Fibroblast of lung (primary cell): ENCODE results near the gene GRK3. TPM values are rescaled to one million over a fixed set of nuclear protein-coding genes. Genes with fewer than 3 reads are reported as not detected.

Experiments
- DNase-seq, 2 donors: peaks; one replicate each; pipeline versions ENCODE4 v3.0.0 to v3.0.0-alpha.2; 2010; ENCODE audit warnings: low read depth in 2 of 2
- H2AFZ ChIP-seq: 2 replicates; pipeline ENCODE4 v1.5.1; 2012; ENCODE audit warnings: low read length, control low read depth, inconsistent platforms
- H3K27ac ChIP-seq: 2 replicates; pipeline ENCODE4 v1.5.1; 2011; ENCODE audit warnings: low read length, control low read depth; ENCODE audit not compliant: insufficient read depth
- H3K27me3 ChIP-seq: 2 replicates; pipeline ENCODE4 v1.5.1; 2011; ENCODE audit warnings: mild to moderate bottlenecking, low read length; ENCODE audit not compliant: control insufficient read depth, insufficient read depth
- H3K36me3 ChIP-seq: 2 replicates; pipeline ENCODE4 v1.5.1; 2011; ENCODE audit warnings: low read length; ENCODE audit not compliant: control insufficient read depth, insufficient read depth
- H3K4me1 ChIP-seq: 2 replicates; pipeline ENCODE4 v1.5.1; 2011; ENCODE audit warnings: low read length; ENCODE audit not compliant: control insufficient read depth, insufficient read depth; ENCODE audit errors: extremely low read depth
- H3K4me2 ChIP-seq: 2 replicates; pipeline ENCODE4 v1.5.1; 2011; ENCODE audit warnings: low read length, control low read depth; ENCODE audit not compliant: insufficient read depth; ENCODE audit errors: extremely low read depth
- H3K4me3 ChIP-seq, 4 experiments: fragments of 200-600 bp in 1 of 4; sonication (generic) in 1 of 4; replicated peaks in 1 of 4; 2 replicates each; pipeline ENCODE4 v1.5.1; 2011 to 2016; ENCODE audit warnings: low read length in 4 of 4, low read depth in 3 of 4, mild to moderate bottlenecking in 3 of 4, control low read depth in 2 of 4, inconsistent platforms in 1 of 4, mixed read lengths in 1 of 4; ENCODE audit not compliant: insufficient read depth in 1 of 4; ENCODE audit errors: control extremely low read depth in 1 of 4
- H3K79me2 ChIP-seq: 2 replicates; pipeline ENCODE4 v1.5.1; 2012; ENCODE audit warnings: mild to moderate bottlenecking, low read length, inconsistent platforms; ENCODE audit not compliant: control insufficient read depth, insufficient read depth
- H3K9ac ChIP-seq: 2 replicates; pipeline ENCODE4 v1.5.1; 2011; ENCODE audit warnings: mild to moderate bottlenecking, low read length, control low read depth; ENCODE audit not compliant: insufficient read depth
- H3K9me3 ChIP-seq: 2 replicates; pipeline ENCODE4 v1.5.1; 2012; ENCODE audit warnings: low read depth, low read length; ENCODE audit not compliant: control insufficient read depth, insufficient read depth
- H4K20me1 ChIP-seq: 2 replicates; pipeline ENCODE4 v1.5.1; 2011; ENCODE audit warnings: low read length; ENCODE audit not compliant: control insufficient read depth, insufficient read depth; ENCODE audit errors: extremely low read depth
- EZH2 ChIP-seq: IDR thresholded peaks from 2 replicates; pipeline ENCODE4 v1.5.1; 2012; ENCODE audit warnings: low read length, control low read depth, mild to moderate bottlenecking; ENCODE audit errors: missing control alignments
- polyA plus RNA-seq, 2 donors: library from polyadenylated mRNA; depleted of rRNA in 1 of 2; stranded (reverse) in 1 of 2; unstranded in 1 of 2; fragments of >200 nt; gene quantifications; 2 replicates each; pipeline ENCODE4 v1.2.1, GENCODE V29; 2011 to 2012; ENCODE audit warnings: missing spikeins in 1 of 2
- total RNA-seq: library from RNA; depleted of rRNA; stranded (reverse); fragments of >200 nt; gene quantifications from 2 replicates; pipeline ENCODE4 v1.2.1, GENCODE V29; 2014
- TF ChIP-seq, protein P1 (sequence below), 2 donors: IDR thresholded peaks in 1 of 2; conservative IDR thresholded peaks in 1 of 2; 1 replicate in 1 of 2; 2 replicates in 1 of 2; pipeline ENCODE4 v1.5.1; 2011 to 2012; ENCODE audit warnings: low read length in 2 of 2, control low read depth in 1 of 2, inconsistent platforms in 1 of 2, low read depth in 1 of 2, mild to moderate bottlenecking in 1 of 2

Gene GRK3
- total and polyA plus RNA-seq, 2 donors (not counting 1 experiment from before 2014, with no cell fraction given): 1.6 to 1.7 TPM

DNA sequence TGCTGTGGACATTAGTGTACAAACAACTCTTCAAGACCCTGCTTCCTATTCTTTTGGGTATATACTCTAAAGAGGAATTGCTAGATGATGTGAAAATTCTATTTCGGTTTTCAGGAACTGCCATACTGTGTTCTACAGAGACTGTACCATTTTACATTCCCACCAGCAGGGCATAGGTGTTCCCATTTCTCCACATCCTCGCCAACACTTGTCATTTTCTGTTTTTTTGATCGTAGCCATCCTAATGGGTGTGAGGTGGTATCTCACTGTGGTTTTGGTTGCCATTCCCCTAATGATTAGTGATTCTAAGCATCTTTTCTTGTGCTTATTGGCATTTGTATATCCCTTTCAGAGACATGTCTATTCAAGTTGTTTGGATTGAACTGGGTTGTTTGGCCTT is 29.8 kb upstream of the GRK3 start:
- Histone ChIP-seq H3K27me3 (no peaks in the 10 kb centered on the region), H3K27ac (no peak overlapping the region), H3K79me2 (no peaks in the 10 kb centered on the region), H3K9me3 (no peaks in the 10 kb centered on the region), H3K36me3 (no peaks in the 10 kb centered on the region), H3K4me2 (no peak overlapping the region), H3K9ac (no peak overlapping the region), H4K20me1 (no peaks in the 10 kb centered on the region), H2AFZ (no peak overlapping the region), H3K4me3 (no peak overlapping the region), H3K4me1 (no peaks in the 10 kb centered on the region)
- DNase-seq: no peak
- TF ChIP-seq EZH2: no peak
- TF ChIP-seq, protein P1, sequence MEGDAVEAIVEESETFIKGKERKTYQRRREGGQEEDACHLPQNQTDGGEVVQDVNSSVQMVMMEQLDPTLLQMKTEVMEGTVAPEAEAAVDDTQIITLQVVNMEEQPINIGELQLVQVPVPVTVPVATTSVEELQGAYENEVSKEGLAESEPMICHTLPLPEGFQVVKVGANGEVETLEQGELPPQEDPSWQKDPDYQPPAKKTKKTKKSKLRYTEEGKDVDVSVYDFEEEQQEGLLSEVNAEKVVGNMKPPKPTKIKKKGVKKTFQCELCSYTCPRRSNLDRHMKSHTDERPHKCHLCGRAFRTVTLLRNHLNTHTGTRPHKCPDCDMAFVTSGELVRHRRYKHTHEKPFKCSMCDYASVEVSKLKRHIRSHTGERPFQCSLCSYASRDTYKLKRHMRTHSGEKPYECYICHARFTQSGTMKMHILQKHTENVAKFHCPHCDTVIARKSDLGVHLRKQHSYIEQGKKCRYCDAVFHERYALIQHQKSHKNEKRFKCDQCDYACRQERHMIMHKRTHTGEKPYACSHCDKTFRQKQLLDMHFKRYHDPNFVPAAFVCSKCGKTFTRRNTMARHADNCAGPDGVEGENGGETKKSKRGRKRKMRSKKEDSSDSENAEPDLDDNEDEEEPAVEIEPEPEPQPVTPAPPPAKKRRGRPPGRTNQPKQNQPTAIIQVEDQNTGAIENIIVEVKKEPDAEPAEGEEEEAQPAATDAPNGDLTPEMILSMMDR (conservative IDR thresholded peaks at IDR 0.05 in 1 of 2, IDR thresholded peaks at IDR 0.05 in 1 of 2; ENCODE audit: low read depth in 1 of 2, low read length in 2 of 2): no peak

DNA sequence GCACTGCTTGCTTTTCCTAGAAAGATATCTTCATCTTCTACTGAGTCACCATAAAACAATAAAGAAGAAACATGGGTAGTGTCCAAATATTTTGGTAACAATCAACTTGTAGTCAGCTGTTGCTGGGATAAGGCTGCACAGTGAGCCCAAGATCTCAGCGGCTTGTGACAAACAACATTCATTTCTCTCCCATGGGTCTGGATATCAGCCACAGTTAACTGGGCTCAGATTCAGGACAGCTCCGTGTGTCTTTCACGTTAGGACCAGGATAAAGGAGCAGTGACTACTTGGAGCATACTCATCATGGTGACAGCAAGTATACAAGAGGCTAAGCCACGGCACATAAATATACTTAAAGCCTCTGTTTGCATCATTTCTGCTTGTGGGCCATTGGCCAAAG is 27.9 kb upstream of the GRK3 start:
- H3K27ac ChIP-seq: no peak overlapping the region
- no peak for TF ChIP-seq EZH2
- TF ChIP-seq, protein P1 (conservative IDR thresholded peaks at IDR 0.05 in 1 of 2, IDR thresholded peaks at IDR 0.05 in 1 of 2; ENCODE audit: low read depth in 1 of 2, low read length in 2 of 2): no peak
- no peaks in the 10 kb centered on the region for H4K20me1 ChIP-seq
- H3K27me3 ChIP-seq: no peaks in the 10 kb centered on the region
- H2AFZ ChIP-seq: no peak overlapping the region
- no peak overlapping the region for H3K4me2 ChIP-seq
- H3K4me3 ChIP-seq: no peak overlapping the region
- H3K4me1 ChIP-seq: no peaks in the 10 kb centered on the region
- DNase-seq: peak; percentile 3 to 13
- H3K79me2 ChIP-seq: no peaks in the 10 kb centered on the region
- H3K36me3 ChIP-seq: no peaks in the 10 kb centered on the region
- no peak overlapping the region for H3K9ac ChIP-seq
- no peaks in the 10 kb centered on the region for H3K9me3 ChIP-seq

DNA sequence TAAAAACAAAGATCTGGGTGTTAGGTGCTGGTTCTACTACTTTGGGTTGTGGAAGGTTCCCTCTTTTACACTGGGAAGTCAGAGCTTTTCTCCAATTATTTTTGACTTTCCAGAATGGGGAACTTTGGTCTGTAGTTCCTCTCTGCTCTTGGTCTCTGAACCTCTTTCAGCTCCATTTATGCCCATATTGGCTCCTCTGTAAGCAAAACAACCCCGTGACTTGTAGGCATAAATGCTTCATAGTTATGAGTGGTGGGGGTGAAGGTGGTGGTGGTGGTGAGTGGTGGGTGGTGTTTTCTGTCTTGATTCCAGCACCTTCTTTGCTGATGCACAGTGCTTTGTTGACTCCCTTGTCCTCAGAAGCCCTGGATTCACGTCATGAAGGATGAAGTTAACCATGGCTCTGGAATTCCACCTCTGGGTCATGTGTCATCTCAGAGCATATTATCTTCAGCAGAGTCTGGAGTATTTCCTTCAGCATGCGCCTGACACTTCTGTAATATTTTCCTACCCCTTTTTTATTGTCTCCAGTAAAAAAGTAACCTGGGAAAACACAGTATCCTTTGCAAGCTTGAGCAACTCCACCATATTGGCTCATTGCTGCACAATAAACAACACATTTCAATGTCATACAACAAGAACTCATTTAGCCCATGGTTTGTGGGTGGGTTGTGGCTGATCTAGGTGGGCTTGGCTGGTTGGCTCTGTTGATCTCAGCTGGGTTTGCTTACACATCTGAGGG is 24.1 kb upstream of the GRK3 start:
- Histone ChIP-seq H3K4me2 (no peak overlapping the region), H3K4me1 (no peaks in the 10 kb centered on the region), H3K79me2 (no peaks in the 10 kb centered on the region), H3K36me3 (no peaks in the 10 kb centered on the region), H3K9ac (no peak overlapping the region), H3K4me3 (no peak overlapping the region), H2AFZ (no peak overlapping the region), H4K20me1 (no peaks in the 10 kb centered on the region), H3K27ac (no peak overlapping the region), H3K9me3 (no peaks in the 10 kb centered on the region), H3K27me3 (no peaks in the 10 kb centered on the region)
- TF ChIP-seq, protein P1 (conservative IDR thresholded peaks at IDR 0.05 in 1 of 2, IDR thresholded peaks at IDR 0.05 in 1 of 2; ENCODE audit: low read depth in 1 of 2, low read length in 2 of 2): no peak
- no peak for TF ChIP-seq EZH2
- DNase-seq: no peak
